Keratinocyte (primary cell): ENCODE data around the gene SUN1. TPM values are rescaled to one million over a fixed set of nuclear protein-coding genes. Genes with fewer than 3 reads are reported as not detected.

Source experiments
- DNase-seq: peaks from one replicate; pipeline ENCODE4 v3.0.0-alpha.2; 2011; ENCODE audit warnings: low read depth, missing footprints, low spot score
- FAIRE-seq: peaks from 2 replicates; lab custom pipeline; 2011; peaks lifted over from hg19 to GRCh38; lab: Jason Lieb, UNC
- H2AFZ ChIP-seq: 2 replicates; pipeline ENCODE4 v1.6.0; 2012; ENCODE audit warnings: low read length, control low read depth, inconsistent platforms; ENCODE audit not compliant: control insufficient read depth
- H3K27ac ChIP-seq: 2 replicates; pipeline ENCODE4 v1.5.1; 2011; ENCODE audit warnings: low read length; ENCODE audit not compliant: control insufficient read depth, insufficient read depth
- H3K27me3 ChIP-seq: 3 replicates; pipeline ENCODE4 v1.6.0; 2011; ENCODE audit warnings: low read length; ENCODE audit not compliant: control insufficient read depth, insufficient read depth; ENCODE audit errors: extremely low read depth
- H3K36me3 ChIP-seq, 2 experiments: 2 replicates in 1 of 2; 3 replicates in 1 of 2; pipeline ENCODE4 v1.5.1; 2011; ENCODE audit warnings: low read length in 2 of 2, mild to moderate bottlenecking in 1 of 2; ENCODE audit not compliant: control insufficient read depth in 2 of 2, insufficient read depth in 2 of 2; ENCODE audit errors: extremely low read depth in 1 of 2
- H3K4me1 ChIP-seq: 3 replicates; pipeline ENCODE4 v1.5.1; 2011; ENCODE audit warnings: low read length; ENCODE audit not compliant: control insufficient read depth, insufficient read depth; ENCODE audit errors: extremely low read depth
- H3K4me2 ChIP-seq: 3 replicates; pipeline ENCODE4 v1.6.0; 2011; ENCODE audit warnings: low read depth, low read length; ENCODE audit not compliant: control insufficient read depth, insufficient read depth; ENCODE audit errors: extremely low read depth
- H3K4me3 ChIP-seq, 3 experiments: fragments of 200-600 bp in 1 of 3; sonication (generic) in 1 of 3; 2 replicates in 2 of 3; 3 replicates in 1 of 3; pipeline ENCODE4 v1.5.1; 2011 to 2016; ENCODE audit warnings: low read length in 3 of 3, mild to moderate bottlenecking in 3 of 3, control low read depth in 2 of 3, inconsistent platforms in 1 of 3, low read depth in 1 of 3, mixed read lengths in 1 of 3, mixed run types in 1 of 3, moderate library complexity in 1 of 3; ENCODE audit not compliant: control insufficient read depth in 2 of 3, insufficient read depth in 2 of 3; ENCODE audit errors: extremely low read depth in 1 of 3
- H3K79me2 ChIP-seq: 2 replicates; pipeline ENCODE4 v1.6.0; 2012; ENCODE audit warnings: low read length; ENCODE audit not compliant: control insufficient read depth, insufficient read depth
- H3K9ac ChIP-seq: 3 replicates; pipeline ENCODE4 v1.6.0; 2011; ENCODE audit warnings: low read length; ENCODE audit not compliant: control insufficient read depth, insufficient read depth; ENCODE audit errors: extremely low read depth
- H3K9me1 ChIP-seq: 3 replicates; pipeline ENCODE4 v1.6.0; 2011; ENCODE audit warnings: low read length; ENCODE audit not compliant: control insufficient read depth, insufficient read depth; ENCODE audit errors: extremely low read depth
- H3K9me3 ChIP-seq: 2 replicates; pipeline ENCODE4 v1.5.1; 2012; ENCODE audit warnings: low read depth, low read length; ENCODE audit not compliant: control insufficient read depth
- H4K20me1 ChIP-seq: 3 replicates; pipeline ENCODE4 v1.6.0; 2011; ENCODE audit warnings: low read length; ENCODE audit not compliant: control insufficient read depth, insufficient read depth; ENCODE audit errors: extremely low read depth
- CTCF ChIP-seq, 3 experiments: IDR thresholded peaks in 1 of 3; conservative IDR thresholded peaks in 1 of 3; optimal IDR thresholded peaks in 1 of 3; 2 replicates in 2 of 3; 3 replicates in 1 of 3; pipeline versions ENCODE3 to v1.5.1; 2011; ENCODE audit warnings: low read length in 3 of 3, mild to moderate bottlenecking in 3 of 3, moderate library complexity in 2 of 3, control low read depth in 1 of 3, inconsistent platforms in 1 of 3; ENCODE audit not compliant: insufficient read depth in 2 of 3; ENCODE audit errors: extremely low read depth in 1 of 3
- EZH2 ChIP-seq: IDR thresholded peaks from one replicate; pipeline ENCODE4 v1.6.1; 2012; ENCODE audit warnings: inconsistent platforms, mild to moderate bottlenecking, low read length, moderate library complexity
- dilution Hi-C: fragments of 300-500 bp; cut with MboI; formaldehyde crosslinking; loops from one replicate; pipeline ENCODE4 v1.7.0; 2020; ENCODE audit warnings: low sequenced_read_pairs; ENCODE audit not compliant: extremely low pct_ligation_motif_present
- polyA plus RNA-seq, 5 experiments: library from polyadenylated mRNA; depleted of rRNA in 3 of 5; stranded (reverse) in 3 of 5; stranded (forward) in 1 of 5; unstranded in 1 of 5; fragments of >200 nt; gene quantifications; 1 replicate in 1 of 5; 2 replicates in 3 of 5; 3 replicates in 1 of 5; pipeline versions ENCODE4 v1.2.1 to v1.2.3, GENCODE V29; 2011 to 2012; ENCODE audit warnings: missing spikeins in 2 of 5, low read depth in 1 of 5, low replicate concordance in 1 of 5

SUN1 gene
- polyA plus RNA-seq, 1 donor (not counting 4 experiments of a cell fraction or from before 2014, with no cell fraction given): 166 TPM

GRCh38 chr7:918118-918425 is 85.8 kb downstream of the SUN1 start:
- dilution Hi-C loops: no loop called here

GRCh38 chr7:918441-919113 is 86.3 kb downstream of the SUN1 start:
- Histone ChIP-seq H3K9ac (no peak overlapping the region), H3K4me2 (no peak overlapping the region), H3K9me3 (no peaks in the 10 kb centered on the region), H2AFZ (no peak overlapping the region), H3K9me1 (no peaks in the 10 kb centered on the region), H3K4me1 (peaks cover 25% of the 10 kb centered on the region), H3K4me3 (no peak overlapping the region), H4K20me1 (no peaks in the 10 kb centered on the region), H3K36me3 (no peaks in the 10 kb centered on the region), H3K27ac (no peak overlapping the region), H3K79me2 (no peaks in the 10 kb centered on the region), H3K27me3 (peaks cover 10% of the 10 kb centered on the region)
- no peak for TF ChIP-seq CTCF (optimal IDR thresholded peaks at IDR 0.05 in 1 of 3, IDR thresholded peaks at IDR 0.05 in 1 of 3, conservative IDR thresholded peaks at IDR 0.05 in 1 of 3; ENCODE audit: extremely low read depth in 1 of 3, insufficient read depth in 2 of 3, low read length in 3 of 3)
- TF ChIP-seq EZH2: no peak
- FAIRE-seq (no peak), DNase-seq (no peak)
- dilution Hi-C loops: no loop called here

More at GRCh38 chr7:918118-918425, 85.8 kb downstream of the SUN1 start:
- Histone ChIP-seq H3K27ac (no peak overlapping the region), H3K4me2 (no peak overlapping the region), H3K4me3 (no peak overlapping the region), H3K4me1 (peaks cover 22% of the 10 kb centered on the region), H3K27me3 (peaks cover 10% of the 10 kb centered on the region), H2AFZ (no peak overlapping the region), H3K9ac (no peak overlapping the region), H3K9me3 (no peaks in the 10 kb centered on the region), H3K36me3 (no peaks in the 10 kb centered on the region), H3K9me1 (no peaks in the 10 kb centered on the region), H4K20me1 (no peaks in the 10 kb centered on the region), H3K79me2 (no peaks in the 10 kb centered on the region)
- FAIRE-seq: no peak
- no peak for TF ChIP-seq EZH2
- no peak for TF ChIP-seq CTCF (optimal IDR thresholded peaks at IDR 0.05 in 1 of 3, IDR thresholded peaks at IDR 0.05 in 1 of 3, conservative IDR thresholded peaks at IDR 0.05 in 1 of 3; ENCODE audit: extremely low read depth in 1 of 3, insufficient read depth in 2 of 3, low read length in 3 of 3)
- DNase-seq: no peak
